DND-41 (cell line): ENCODE measurements around the gene SLC39A5.

Source experiments
- ATAC-seq: fragments of 200-7000 bp; cut with Tn5 transposase; 3 replicates; pipeline ENCODE4 v1.9.1; 2021; ENCODE audit warnings: low read depth; ENCODE audit not compliant: insufficient read depth
- DNase-seq: peaks from one replicate; pipeline ENCODE4 v3.0.0-alpha.2; 2020
- H2AFZ ChIP-seq: 2 replicates; pipeline ENCODE4 v1.6.0; 2012; ENCODE audit warnings: low read depth, low read length
- H3K27ac ChIP-seq: 2 replicates; pipeline ENCODE4 v1.5.1; 2012; ENCODE audit warnings: low read length, inconsistent platforms
- H3K27me3 ChIP-seq: fragments of 200-600 bp; sonication (generic); 2 replicates; pipeline ENCODE4 v1.6.0; 2012; ENCODE audit warnings: low read length, mild to moderate bottlenecking, inconsistent platforms; ENCODE audit not compliant: insufficient read depth, poor library complexity
- H3K36me3 ChIP-seq: 2 replicates; pipeline ENCODE4 v1.5.1; 2012; ENCODE audit warnings: low read length, inconsistent platforms; ENCODE audit not compliant: insufficient read depth
- H3K4me1 ChIP-seq: 2 replicates; pipeline ENCODE4 v1.5.1; 2012; ENCODE audit warnings: mild to moderate bottlenecking, low read length; ENCODE audit not compliant: insufficient read depth
- H3K4me2 ChIP-seq: 2 replicates; pipeline ENCODE4 v1.6.0; 2012; ENCODE audit warnings: mild to moderate bottlenecking, moderate library complexity, low read length, inconsistent platforms; ENCODE audit not compliant: insufficient read depth
- H3K4me3 ChIP-seq, 2 experiments: fragments of 200-600 bp in 1 of 2; shearing (Covaris generic) in 1 of 2; 2 replicates each; pipeline ENCODE4 v1.5.1; 2012 to 2016; ENCODE audit warnings: inconsistent platforms in 2 of 2, low read length in 2 of 2, mild to moderate bottlenecking in 2 of 2, low read depth in 1 of 2, moderate library complexity in 1 of 2
- H3K79me2 ChIP-seq: 2 replicates; pipeline ENCODE4 v1.6.0; 2012; ENCODE audit warnings: low read length, inconsistent platforms; ENCODE audit not compliant: insufficient read depth
- H3K9ac ChIP-seq: 2 replicates; pipeline ENCODE4 v1.6.0; 2012; ENCODE audit warnings: low read depth, mild to moderate bottlenecking, inconsistent platforms, low read length, moderate library complexity
- H3K9me3 ChIP-seq: 2 replicates; pipeline ENCODE4 v1.5.1; 2012; ENCODE audit warnings: low read length, moderate library complexity, mild to moderate bottlenecking, inconsistent platforms; ENCODE audit not compliant: insufficient read depth, severe bottlenecking
- H4K20me1 ChIP-seq: 2 replicates; pipeline ENCODE4 v1.6.0; 2012; ENCODE audit warnings: low read length; ENCODE audit not compliant: insufficient read depth
- EZH2 ChIP-seq: IDR thresholded peaks from 3 replicates; pipeline ENCODE4 v1.6.1; 2012; ENCODE audit warnings: borderline replicate concordance, low read depth, mild to moderate bottlenecking, moderate library complexity, low read length, inconsistent platforms; ENCODE audit not compliant: severe bottlenecking
- TF ChIP-seq, protein P1 (sequence below): IDR thresholded peaks from 2 replicates; pipeline ENCODE4 v1.5.1; 2012; ENCODE audit warnings: borderline replicate concordance, low read length, moderate library complexity, mild to moderate bottlenecking; ENCODE audit not compliant: poor library complexity, severe bottlenecking; ENCODE audit errors: extremely low read depth

The SLC39A5 gene

DNA sequence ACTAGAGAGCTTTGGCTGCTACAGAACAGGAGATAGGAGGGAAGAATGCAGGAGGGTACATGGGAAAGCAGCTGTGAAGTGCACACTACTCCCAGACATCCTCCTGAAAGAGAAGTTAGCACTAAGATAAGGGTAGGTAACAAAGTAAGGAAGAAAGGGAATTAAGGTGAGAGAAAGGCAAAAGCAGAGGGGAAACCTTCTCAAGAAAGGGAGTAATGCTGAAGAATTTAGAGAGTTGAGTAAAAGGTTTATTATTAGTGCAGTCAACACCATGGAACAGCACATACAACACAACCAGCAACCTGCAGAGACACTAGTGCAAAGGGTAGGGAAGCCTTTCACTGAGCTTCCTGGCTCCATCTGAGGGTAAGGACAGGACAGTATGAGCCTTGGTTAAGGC, 25.6 kb upstream of the SLC39A5 start:
- no peaks in the 10 kb centered on the region for H3K9me3 ChIP-seq
- no peaks in the 10 kb centered on the region for H3K27me3 ChIP-seq
- no peak overlapping the region for H2AFZ ChIP-seq
- ATAC-seq, result no peak
- H3K4me1 ChIP-seq, result no peaks in the 10 kb centered on the region
- no peak overlapping the region for H3K9ac ChIP-seq
- peaks cover 29% of the 10 kb centered on the region for H3K36me3 ChIP-seq
- no peak overlapping the region for H3K4me2 ChIP-seq
- TF ChIP-seq, protein P1, sequence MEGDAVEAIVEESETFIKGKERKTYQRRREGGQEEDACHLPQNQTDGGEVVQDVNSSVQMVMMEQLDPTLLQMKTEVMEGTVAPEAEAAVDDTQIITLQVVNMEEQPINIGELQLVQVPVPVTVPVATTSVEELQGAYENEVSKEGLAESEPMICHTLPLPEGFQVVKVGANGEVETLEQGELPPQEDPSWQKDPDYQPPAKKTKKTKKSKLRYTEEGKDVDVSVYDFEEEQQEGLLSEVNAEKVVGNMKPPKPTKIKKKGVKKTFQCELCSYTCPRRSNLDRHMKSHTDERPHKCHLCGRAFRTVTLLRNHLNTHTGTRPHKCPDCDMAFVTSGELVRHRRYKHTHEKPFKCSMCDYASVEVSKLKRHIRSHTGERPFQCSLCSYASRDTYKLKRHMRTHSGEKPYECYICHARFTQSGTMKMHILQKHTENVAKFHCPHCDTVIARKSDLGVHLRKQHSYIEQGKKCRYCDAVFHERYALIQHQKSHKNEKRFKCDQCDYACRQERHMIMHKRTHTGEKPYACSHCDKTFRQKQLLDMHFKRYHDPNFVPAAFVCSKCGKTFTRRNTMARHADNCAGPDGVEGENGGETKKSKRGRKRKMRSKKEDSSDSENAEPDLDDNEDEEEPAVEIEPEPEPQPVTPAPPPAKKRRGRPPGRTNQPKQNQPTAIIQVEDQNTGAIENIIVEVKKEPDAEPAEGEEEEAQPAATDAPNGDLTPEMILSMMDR, result no peak
- no peak for TF ChIP-seq EZH2
- no peaks in the 10 kb centered on the region for H3K79me2 ChIP-seq
- DNase-seq, result no peak
- no peak overlapping the region for H3K4me3 ChIP-seq
- H4K20me1 ChIP-seq, result no peaks in the 10 kb centered on the region
- H3K27ac ChIP-seq, result no peak overlapping the region

DNA sequence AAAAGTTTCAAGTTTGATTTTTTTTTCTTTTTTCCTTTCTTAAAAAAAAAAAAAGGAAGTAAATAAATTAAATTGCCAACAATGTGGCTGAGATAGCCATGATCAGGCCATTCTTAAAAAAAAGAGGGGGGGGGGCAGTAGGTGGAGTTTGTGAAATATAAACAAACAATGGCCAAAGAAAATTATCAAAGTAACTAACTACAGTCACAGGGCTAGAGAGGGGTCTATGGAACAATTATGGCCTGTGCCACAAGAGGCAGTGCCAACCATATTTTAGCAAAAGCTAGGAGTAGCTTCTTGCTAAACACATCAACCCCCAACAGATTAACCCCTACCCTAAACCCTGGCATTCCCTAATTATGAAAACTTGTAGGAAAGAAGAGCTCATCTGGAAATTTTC, 24.4 kb upstream of the SLC39A5 start:
- ATAC-seq (peak; percentile 63; the same call in 2 of the 3 replicates), DNase-seq (no peak)
- Histone ChIP-seq H3K9ac (no peak overlapping the region), H3K4me3 (no peak overlapping the region), H3K4me1 (no peaks in the 10 kb centered on the region), H2AFZ (no peak overlapping the region), H3K27me3 (no peaks in the 10 kb centered on the region), H4K20me1 (no peaks in the 10 kb centered on the region), H3K79me2 (no peaks in the 10 kb centered on the region), H3K4me2 (no peak overlapping the region), H3K9me3 (no peaks in the 10 kb centered on the region), H3K36me3 (peaks cover 37% of the 10 kb centered on the region), H3K27ac (no peak overlapping the region)
- TF ChIP-seq, protein P1, result peak; percentile 31
- no peak for TF ChIP-seq EZH2

DNA sequence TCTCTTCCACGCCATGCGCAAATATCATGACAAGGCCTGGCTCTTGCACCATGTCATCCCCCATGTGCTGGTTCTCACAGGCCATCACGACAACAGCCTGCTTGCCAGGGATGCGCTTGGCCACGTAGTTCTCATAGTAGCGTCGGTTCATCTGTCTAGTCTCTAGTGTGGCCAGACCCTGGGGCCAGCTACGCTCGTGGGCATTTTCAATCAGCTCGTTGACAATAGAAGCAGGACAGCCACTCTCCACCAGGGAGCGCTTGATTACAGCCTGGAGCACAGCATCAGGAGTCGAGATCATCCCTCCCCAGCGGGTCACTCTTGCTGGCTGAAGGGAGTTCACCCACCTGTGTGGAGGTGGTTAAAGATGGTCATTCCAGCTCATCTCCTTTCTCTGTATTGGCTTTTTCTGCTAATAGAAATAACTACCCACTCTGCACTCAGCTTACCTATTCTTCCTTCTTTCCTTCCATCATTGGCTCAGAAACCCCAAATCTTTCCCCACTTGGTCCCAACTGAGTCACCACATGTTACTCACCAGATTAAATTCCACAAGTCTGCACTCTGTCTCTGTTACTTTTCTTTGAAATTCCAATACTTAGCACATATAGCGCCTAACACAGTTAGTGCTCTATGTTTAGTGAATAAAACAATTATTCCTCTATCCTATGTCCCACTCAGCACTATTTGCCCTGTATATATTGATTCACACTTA, 23.2 kb upstream of the SLC39A5 start:
- H3K4me3 ChIP-seq, result no peak overlapping the region
- H2AFZ ChIP-seq, result no peak overlapping the region
- ATAC-seq, result peak; percentile 70; the same call in 2 of the 3 replicates
- no peak overlapping the region for H3K27ac ChIP-seq
- H3K9me3 ChIP-seq, result no peaks in the 10 kb centered on the region
- TF ChIP-seq EZH2, result no peak
- TF ChIP-seq, protein P1, result peak; percentile 64
- no peaks in the 10 kb centered on the region for H3K79me2 ChIP-seq
- peak; percentile 38 for DNase-seq
- no peaks in the 10 kb centered on the region for H3K4me1 ChIP-seq
- no peak overlapping the region for H3K4me2 ChIP-seq
- no peaks in the 10 kb centered on the region for H4K20me1 ChIP-seq
- H3K36me3 ChIP-seq, result peaks cover 44% of the 10 kb centered on the region
- no peaks in the 10 kb centered on the region for H3K27me3 ChIP-seq
- no peak overlapping the region for H3K9ac ChIP-seq
